Endothelial cell of umbilical vein (primary cell): ENCODE data around the gene MORN3. TPM values are rescaled to one million over a fixed set of nuclear protein-coding genes. Genes with fewer than 3 reads are reported as not detected.

Experiments used
- BruUV-seq: library from RNA; stranded (reverse); fragments of 400-500 nt; replicated peaks from 2 replicates; lab custom pipeline; 2021; lab: Mats Ljungman, UMichigan
- CTCF ChIA-PET: fragments of 300-600, 350-600 bp; sonication (Branson Sonifier 250); formaldehyde crosslinking; loops from one replicate; lab custom pipeline; 2021; ENCODE audit warnings: antibody characterized with exemption, inconsistent platforms; lab: Charles Lee
- POLR2A ChIA-PET: fragments of 300-600, 350-600 bp; sonication (Branson Sonifier 250); formaldehyde crosslinking; loops from one replicate; lab custom pipeline; 2021; ENCODE audit warnings: antibody characterized with exemption, inconsistent platforms; lab: Charles Lee
- DNase-seq: peaks from one replicate; pipeline ENCODE4 v3.0.0-alpha.2; 2011; ENCODE audit warnings: low read depth, low spot score
- FAIRE-seq: peaks from 2 replicates; lab custom pipeline; 2011; peaks lifted over from hg19 to GRCh38; lab: Jason Lieb, UNC
- H2AFZ ChIP-seq: 2 replicates; pipeline ENCODE4 v1.6.0; 2012; ENCODE audit warnings: low read depth, low read length, control low read depth, inconsistent platforms
- H3K27ac ChIP-seq: 2 replicates; pipeline ENCODE4 v1.5.1; 2011; ENCODE audit warnings: low read depth, mild to moderate bottlenecking, control low read depth, low read length, moderate library complexity; ENCODE audit not compliant: insufficient read depth
- H3K27me3 ChIP-seq, 2 experiments: 2 replicates each; pipeline versions ENCODE4 v1.6.0 to v1.6.1; 2011; ENCODE audit warnings: low read length in 2 of 2, mixed read lengths in 1 of 2; ENCODE audit not compliant: control insufficient read depth in 2 of 2, insufficient read depth in 2 of 2
- H3K36me3 ChIP-seq, 2 experiments: 2 replicates in 1 of 2; 3 replicates in 1 of 2; pipeline ENCODE4 v1.5.1; 2011; ENCODE audit warnings: low read length in 2 of 2, mild to moderate bottlenecking in 1 of 2, moderate library complexity in 1 of 2; ENCODE audit not compliant: control insufficient read depth in 2 of 2, insufficient read depth in 2 of 2; ENCODE audit errors: extremely low read depth in 1 of 2
- H3K4me1 ChIP-seq: 3 replicates; pipeline ENCODE4 v1.5.1; 2011; ENCODE audit warnings: mild to moderate bottlenecking, low read length; ENCODE audit not compliant: control insufficient read depth, insufficient read depth; ENCODE audit errors: extremely low read depth
- H3K4me2 ChIP-seq: 2 replicates; pipeline ENCODE4 v1.6.1; 2011; ENCODE audit warnings: low read length, control low read depth, mixed read lengths; ENCODE audit not compliant: insufficient read depth
- H3K4me3 ChIP-seq, 3 experiments: fragments of 200-600 bp in 1 of 3; sonication (generic), shearing (Covaris generic) in 1 of 3; replicated peaks in 1 of 3; 2 replicates each; pipeline ENCODE4 v1.5.1; 2011 to 2016; ENCODE audit warnings: control low read depth in 3 of 3, low read length in 3 of 3, mild to moderate bottlenecking in 2 of 3, inconsistent platforms in 1 of 3, low read depth in 1 of 3, moderate library complexity in 1 of 3; ENCODE audit not compliant: insufficient read depth in 1 of 3
- H3K79me2 ChIP-seq: 2 replicates; pipeline ENCODE4 v1.6.0; 2012; ENCODE audit warnings: low read length, inconsistent platforms; ENCODE audit not compliant: control insufficient read depth, insufficient read depth
- H3K9ac ChIP-seq: replicated peaks from 2 replicates; pipeline ENCODE3; 2011; ENCODE audit warnings: low read length, control low read depth; ENCODE audit not compliant: insufficient read depth; ENCODE audit errors: extremely low read depth
- H3K9me1 ChIP-seq: replicated peaks from 3 replicates; pipeline ENCODE4 v1.6.0; 2011; ENCODE audit warnings: mild to moderate bottlenecking, low read length; ENCODE audit not compliant: control insufficient read depth, insufficient read depth; ENCODE audit errors: extremely low read depth
- H3K9me3 ChIP-seq: replicated peaks from 2 replicates; pipeline ENCODE4 v1.5.1; 2012; ENCODE audit warnings: low read length, inconsistent platforms; ENCODE audit not compliant: control insufficient read depth, insufficient read depth
- H4K20me1 ChIP-seq: replicated peaks from 2 replicates; pipeline ENCODE3; 2011; ENCODE audit warnings: mild to moderate bottlenecking, low read length; ENCODE audit not compliant: control insufficient read depth, insufficient read depth; ENCODE audit errors: extremely low read depth
- CTCF ChIP-seq, 2 donors: IDR thresholded peaks; 1 replicate in 1 of 2; 2 replicates in 1 of 2; pipeline ENCODE4 v1.5.1; 2011; ENCODE audit warnings: low read length in 2 of 2, mild to moderate bottlenecking in 2 of 2, moderate library complexity in 2 of 2, control low read depth in 1 of 2, inconsistent platforms in 1 of 2, low read depth in 1 of 2; ENCODE audit not compliant: insufficient read depth in 1 of 2; ENCODE audit errors: extremely low read depth in 1 of 2
- EZH2 ChIP-seq: IDR thresholded peaks from 2 replicates; pipeline ENCODE4 v1.6.1; 2012; ENCODE audit warnings: borderline replicate concordance, low read depth, mild to moderate bottlenecking, moderate library complexity, low read length, inconsistent platforms; ENCODE audit not compliant: severe bottlenecking
- FOS ChIP-seq: IDR thresholded peaks from 2 replicates; pipeline ENCODE4 v1.6.1; 2011; ENCODE audit warnings: mild to moderate bottlenecking, low read length, moderate library complexity, borderline replicate concordance; ENCODE audit not compliant: insufficient read depth
- GATA2 ChIP-seq: IDR thresholded peaks from 2 replicates; pipeline ENCODE4 v1.7.0; 2011; ENCODE audit warnings: low read depth, mild to moderate bottlenecking, moderate library complexity, mixed read lengths, low read length; ENCODE audit not compliant: insufficient read length, insufficient read depth
- JUN ChIP-seq: IDR thresholded peaks from 2 replicates; pipeline ENCODE4 v1.6.1; 2011; ENCODE audit warnings: borderline replicate concordance, low read depth; ENCODE audit not compliant: insufficient read length, insufficient read depth
- MAX ChIP-seq: IDR thresholded peaks from 2 replicates; pipeline ENCODE4 v1.6.1; 2011; ENCODE audit not compliant: insufficient read depth, insufficient read length
- MYC ChIP-seq: IDR thresholded peaks from one replicate; pipeline ENCODE4 v1.6.1; 2011; ENCODE audit warnings: mild to moderate bottlenecking, low read depth, low read length
- POLR2A ChIP-seq: IDR thresholded peaks from 2 replicates; pipeline ENCODE4 v1.6.1; 2012; ENCODE audit warnings: low read depth, mild to moderate bottlenecking, control low read depth, low read length
- POLR2AphosphoS5 ChIP-seq: IDR thresholded peaks from 2 replicates; pipeline ENCODE4 v1.6.1; 2012; ENCODE audit warnings: low read depth, mild to moderate bottlenecking, control low read depth, low read length, moderate library complexity; ENCODE audit not compliant: insufficient read depth
- dilution Hi-C: fragments of 300-500 bp; cut with MboI; formaldehyde crosslinking; loops from one replicate; pipeline ENCODE4 v1.15.0; 2019; ENCODE audit warnings: low sequenced_read_pairs; ENCODE audit not compliant: extremely low pct_ligation_motif_present
- intact Hi-C: fragments of 100-400 bp; cut with micrococcal nuclease; formaldehyde crosslinking; loops from one replicate; pipeline ENCODE4 v1.10.0; 2022
- polyA plus RNA-seq, 4 experiments: library from polyadenylated mRNA; depleted of rRNA in 3 of 4; stranded (reverse) in 3 of 4; unstranded in 1 of 4; fragments of >200 nt; gene quantifications; 2 replicates each; pipeline versions ENCODE4 v1.2.1 to v1.2.3, GENCODE V29; 2011 to 2012; ENCODE audit warnings: missing spikeins in 1 of 4
- total RNA-seq: library from RNA; stranded (reverse); gene quantifications from 2 replicates; pipeline ENCODE4 v1.2.3, GENCODE V29; 2021

The MORN3 gene
- total and polyA plus RNA-seq, 2 donors (not counting 3 experiments of a cell fraction or from before 2014, with no cell fraction given): 0.66 to 0.73 TPM

- Histone ChIP-seq H2AFZ (no peak overlapping the region), H4K20me1 (no peaks in the 10 kb centered on the region), H3K9me1 (no peaks in the 10 kb centered on the region), H3K4me1 (peaks cover 13% of the 10 kb centered on the region), H3K9me3 (no peaks in the 10 kb centered on the region), H3K27ac (no peak overlapping the region), H3K36me3 (no peaks in the 10 kb centered on the region), H3K79me2 (peaks cover 12% of the 10 kb centered on the region), H3K9ac (no peak overlapping the region), H3K27me3 (no peaks in the 10 kb centered on the region), H3K4me3 (no peak overlapping the region), H3K4me2 (no peak overlapping the region)
- peak; percentile 50 for FAIRE-seq
- intact Hi-C loops (no loop called here), dilution Hi-C loops (no loop called here)
- TF ChIP-seq CTCF (IDR thresholded peaks at IDR 0.05; ENCODE audit: extremely low read depth in 1 of 2, insufficient read depth in 1 of 2, low read depth in 1 of 2, low read length in 2 of 2): no peak
- no peak for TF ChIP-seq POLR2AphosphoS5
- no peak for TF ChIP-seq FOS
- no peak for TF ChIP-seq MAX
- TF ChIP-seq GATA2: no peak
- no peak for TF ChIP-seq EZH2
- TF ChIP-seq JUN: no peak
- no peak for TF ChIP-seq MYC
- TF ChIP-seq POLR2A: no peak
- BruUV-seq: no TSS peak
- peak; percentile 42 for DNase-seq
- ChIA-PET CTCF (interaction anchor here (1.1 to 1.9 kb wide), 4 partner anchors 9 to 95 kb away, joined by 3 to 7 read pairs (median 4); no protein-coding TSS in a partner anchor), POLR2A (no interaction called here)
Observed at GRCh38 chr12:121717041-121717699, 47.7 kb upstream of the MORN3 start.
